Endothelial cell (in vitro differentiated cells): ENCODE measurements around the gene GABPB1. TPM values are rescaled to one million over a fixed set of nuclear protein-coding genes. Genes with fewer than 3 reads are reported as not detected.

ENCODE experiments used
- DNase-seq: peaks from one replicate; pipeline ENCODE4 v3.0.0; 2021; ENCODE audit warnings: low spot score
- H3K27ac Mint-ChIP-seq: one replicate; pipeline ENCODE4 v1.8.0; 2021; ENCODE audit warnings: mixed read lengths, inconsistent platforms; ENCODE audit not compliant: unreplicated experiment
- H3K27me3 Mint-ChIP-seq: one replicate; pipeline ENCODE4 v1.8.0; 2021; ENCODE audit warnings: mild to moderate bottlenecking, moderate library complexity, mixed read lengths, inconsistent platforms; ENCODE audit not compliant: unreplicated experiment
- H3K36me3 Mint-ChIP-seq: one replicate; pipeline ENCODE4 v1.8.0; 2021; ENCODE audit warnings: mild to moderate bottlenecking, low read depth, mixed read lengths, inconsistent platforms; ENCODE audit not compliant: unreplicated experiment
- H3K4me1 Mint-ChIP-seq: one replicate; pipeline ENCODE4 v1.8.0; 2021; ENCODE audit warnings: mild to moderate bottlenecking, mixed read lengths, inconsistent platforms; ENCODE audit not compliant: unreplicated experiment
- H3K4me3 Mint-ChIP-seq: one replicate; pipeline ENCODE4 v1.8.0; 2021; ENCODE audit warnings: mild to moderate bottlenecking, mixed read lengths, inconsistent platforms; ENCODE audit not compliant: unreplicated experiment
- H3K9me3 Mint-ChIP-seq: one replicate; pipeline ENCODE4 v1.8.0; 2021; ENCODE audit warnings: mixed read lengths, inconsistent platforms; ENCODE audit not compliant: unreplicated experiment
- CTCF ChIP-seq: fragments of 200-600 bp; sonication (generic); IDR thresholded peaks from one replicate; pipeline ENCODE4 v1.5.0; 2021; ENCODE audit warnings: antibody characterized with exemption; ENCODE audit not compliant: unreplicated experiment
- total RNA-seq: library from RNA; stranded (reverse); fragmentation: NEBNext Ultra II Directional; extraction: Animal tissue kit (Norgen Biotek cat#: 25700); gene quantifications from one replicate; pipeline ENCODE4 v1.2.1, GENCODE V29; 2021; ENCODE audit not compliant: unreplicated experiment

The GABPB1 gene
- total RNA-seq, 1 donor from 2014 or later = 58.5 TPM

- no peak for DNase-seq
- peaks cover 39% of the 10 kb centered on the region for H3K4me1 Mint-ChIP-seq
- peak overlapping the region; percentile 98 for H3K4me3 Mint-ChIP-seq
- TF ChIP-seq CTCF = no peak
- peaks cover 7% of the 10 kb centered on the region for H3K36me3 Mint-ChIP-seq
- H3K27ac Mint-ChIP-seq = peak overlapping the region; percentile 99
- H3K27me3 Mint-ChIP-seq = peaks cover 11% of the 10 kb centered on the region
- H3K9me3 Mint-ChIP-seq = no peaks in the 10 kb centered on the region
These were observed 564 bp upstream of the GABPB1 start for GRCh38 chr15:50355619-50355905.

GRCh38 chr15:50353975-50354837 is 792 bp downstream of the GABPB1 start:
- no peak for TF ChIP-seq CTCF
- Mint-ChIP-seq H3K27me3 (peaks cover 11% of the 10 kb centered on the region), H3K36me3 (peaks cover 7% of the 10 kb centered on the region), H3K4me1 (peaks cover 41% of the 10 kb centered on the region), H3K4me3 (peak overlapping the region; percentile 100), H3K9me3 (no peaks in the 10 kb centered on the region), H3K27ac (peak overlapping the region; percentile 100)
- DNase-seq = peak; percentile 45

- no peak for DNase-seq
- peaks cover 41% of the 10 kb centered on the region for H3K4me1 Mint-ChIP-seq
- H3K36me3 Mint-ChIP-seq = peaks cover 7% of the 10 kb centered on the region
- H3K27ac Mint-ChIP-seq = peak overlapping the region; percentile 100
- peaks cover 11% of the 10 kb centered on the region for H3K27me3 Mint-ChIP-seq
- peak overlapping the region; percentile 100 for H3K4me3 Mint-ChIP-seq
- no peaks in the 10 kb centered on the region for H3K9me3 Mint-ChIP-seq
- TF ChIP-seq CTCF = no peak
These were observed 1.6 kb downstream of the GABPB1 start for GRCh38 chr15:50353251-50353974.

- H3K36me3 Mint-ChIP-seq = peaks cover 7% of the 10 kb centered on the region
- H3K4me3 Mint-ChIP-seq = no peak overlapping the region
- no peak for TF ChIP-seq CTCF
- DNase-seq = no peak
- H3K27me3 Mint-ChIP-seq = peaks cover 11% of the 10 kb centered on the region
- no peaks in the 10 kb centered on the region for H3K9me3 Mint-ChIP-seq
- H3K4me1 Mint-ChIP-seq = peaks cover 25% of the 10 kb centered on the region
- H3K27ac Mint-ChIP-seq = no peak overlapping the region
These were observed 4.4 kb downstream of the GABPB1 start for GRCh38 chr15:50350621-50351020.

GRCh38 chr15:50345298-50345697 is 9.7 kb downstream of the GABPB1 start:
- Mint-ChIP-seq H3K4me3 (no peak overlapping the region), H3K27ac (no peak overlapping the region), H3K36me3 (no peaks in the 10 kb centered on the region), H3K27me3 (peaks cover 3% of the 10 kb centered on the region), H3K4me1 (no peaks in the 10 kb centered on the region), H3K9me3 (no peaks in the 10 kb centered on the region)
- no peak for TF ChIP-seq CTCF
- DNase-seq = no peak
